GM03348 (cell line): Measurements from ENCODE around the gene RHBDD2.
"Not testable (repeated sequence)": the region's sequence is repeated elsewhere in the genome, so short reads cannot be mapped to it uniquely, and the experiment has no call there.

ENCODE experiments used
- DNase-seq: peaks from one replicate; pipeline ENCODE4 v3.0.0; 2012; ENCODE audit warnings: low spot score

RHBDD2 gene

GRCh38 chr7:75878769-75879611 is at the start of gene RHBDD2:
TSS of gene RHBDD2 (plus strand) at chr7:75879034. CDS start at chr7:75879083, 49 bp downstream.
- peak; percentile 100 for DNase-seq

- DNase-seq, result peak; percentile 65
Observed at GRCh38 chr7:75829656-75830055, 49.2 kb upstream of the RHBDD2 start.

GRCh38 chr7:75830978-75831377 is 47.9 kb upstream of the RHBDD2 start:
- no peak for DNase-seq

GRCh38 chr7:75833662-75834061 is 45.2 kb upstream of the RHBDD2 start:
- DNase-seq, result peak; percentile 42

- no peak for DNase-seq
Observed at GRCh38 chr7:75835688-75836285, 43.0 kb upstream of the RHBDD2 start.

- no peak for DNase-seq
Observed at GRCh38 chr7:75836798-75837197, 42.0 kb upstream of the RHBDD2 start.

- not testable (repeated sequence) for DNase-seq
Observed at GRCh38 chr7:75838281-75838930, 40.4 kb upstream of the RHBDD2 start.

GRCh38 chr7:75840029-75840428 is 38.8 kb upstream of the RHBDD2 start:
- DNase-seq, result no peak

- peak; percentile 66 for DNase-seq
Observed at GRCh38 chr7:75842836-75843446, 35.9 kb upstream of the RHBDD2 start.

- no peak for DNase-seq
Observed at GRCh38 chr7:75843613-75844116, 35.2 kb upstream of the RHBDD2 start.

- DNase-seq, result no peak
Observed at GRCh38 chr7:75844158-75844557, 34.7 kb upstream of the RHBDD2 start.

- DNase-seq, result not testable (repeated sequence)
Observed at GRCh38 chr7:75845132-75845531, 33.7 kb upstream of the RHBDD2 start.

- no peak for DNase-seq
Observed at GRCh38 chr7:75847707-75848106, 31.1 kb upstream of the RHBDD2 start.

- no peak for DNase-seq
Observed at GRCh38 chr7:75849573-75849972, 29.3 kb upstream of the RHBDD2 start.

- no peak for DNase-seq
Observed at GRCh38 chr7:75850235-75850634, 28.6 kb upstream of the RHBDD2 start.

- DNase-seq, result peak; percentile 81
Observed at GRCh38 chr7:75854233-75854632, 24.6 kb upstream of the RHBDD2 start.

- not testable (repeated sequence) for DNase-seq
Observed at GRCh38 chr7:75854813-75855345, 24.0 kb upstream of the RHBDD2 start.

- no peak for DNase-seq
Observed at GRCh38 chr7:75856536-75856935, 22.3 kb upstream of the RHBDD2 start.

- DNase-seq, result no peak
Observed at GRCh38 chr7:75858410-75858809, 20.4 kb upstream of the RHBDD2 start.

GRCh38 chr7:75861636-75862035 is 17.2 kb upstream of the RHBDD2 start:
- DNase-seq, result no peak

- not testable (repeated sequence) for DNase-seq
Observed at GRCh38 chr7:75864251-75864650, 14.6 kb upstream of the RHBDD2 start.

- no peak for DNase-seq
Observed at GRCh38 chr7:75866114-75866488, 12.7 kb upstream of the RHBDD2 start.
